Activated T-cell treated with anti-CD3 and anti-CD28 coated beads for 4 hours (primary cell): Measurements from ENCODE around the gene LIN7C.
"Not testable (repeated sequence)": the region's sequence is repeated elsewhere in the genome, so short reads cannot be mapped to it uniquely, and the experiment has no call there.

Experiments used
- DNase-seq: peaks from one replicate; pipeline ENCODE4 v3.0.0-alpha.2; 2020

Gene LIN7C, protein sequence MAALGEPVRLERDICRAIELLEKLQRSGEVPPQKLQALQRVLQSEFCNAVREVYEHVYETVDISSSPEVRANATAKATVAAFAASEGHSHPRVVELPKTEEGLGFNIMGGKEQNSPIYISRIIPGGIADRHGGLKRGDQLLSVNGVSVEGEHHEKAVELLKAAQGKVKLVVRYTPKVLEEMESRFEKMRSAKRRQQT

DNA sequence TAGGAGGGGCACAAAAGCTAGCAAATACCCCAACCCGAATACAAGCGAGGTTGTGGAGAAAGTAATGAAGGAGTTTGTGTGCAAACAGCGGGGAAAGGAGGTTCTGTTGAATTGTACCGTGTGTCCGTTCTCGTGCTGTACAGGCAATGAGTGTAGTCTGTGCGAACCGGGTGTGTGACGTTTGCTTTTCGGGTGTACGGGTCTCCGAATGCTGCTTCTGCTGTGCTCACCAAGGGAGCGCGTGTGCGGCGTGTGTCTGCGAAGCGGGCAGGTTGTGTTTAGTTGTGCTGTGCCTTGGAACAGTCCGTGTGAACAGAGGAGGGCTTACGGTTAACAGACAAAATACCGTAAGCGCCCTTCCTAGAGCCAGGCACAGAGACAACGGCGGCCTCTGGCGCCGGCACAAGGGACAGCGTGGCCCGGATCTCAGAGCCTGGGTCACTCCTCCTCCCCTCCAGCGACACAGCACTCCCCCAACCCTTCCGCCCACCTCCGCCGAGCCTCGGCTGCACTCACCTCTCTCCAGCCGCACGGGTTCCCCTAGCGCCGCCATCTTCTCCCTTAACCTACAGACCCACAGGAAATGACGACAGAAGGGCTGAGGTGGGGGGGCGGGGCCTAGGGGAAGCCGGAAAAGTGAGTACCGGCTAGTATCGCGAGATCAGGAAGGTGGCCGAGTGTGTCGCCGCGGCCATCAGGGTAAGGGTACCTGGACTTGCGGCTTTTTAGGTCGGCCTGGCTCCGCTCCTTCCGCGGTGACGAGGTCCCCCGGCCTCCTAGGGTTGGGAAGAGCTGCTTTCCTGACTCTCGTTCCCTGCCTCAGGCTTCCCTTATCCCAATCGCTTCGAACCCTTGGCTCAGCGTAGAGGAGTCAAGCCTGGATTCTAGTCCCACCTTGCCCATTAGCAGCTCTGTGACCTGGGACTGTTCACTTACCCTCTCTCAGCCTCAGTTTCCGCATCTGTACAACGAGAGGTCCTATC is at the start of gene LIN7C:
Gene LIN7C (minus strand): TSS at position 570 of the 983 bp plus-strand sequence. CDS start 17 bp downstream, at position 553.
- peak; percentile 96 for DNase-seq

DNA sequence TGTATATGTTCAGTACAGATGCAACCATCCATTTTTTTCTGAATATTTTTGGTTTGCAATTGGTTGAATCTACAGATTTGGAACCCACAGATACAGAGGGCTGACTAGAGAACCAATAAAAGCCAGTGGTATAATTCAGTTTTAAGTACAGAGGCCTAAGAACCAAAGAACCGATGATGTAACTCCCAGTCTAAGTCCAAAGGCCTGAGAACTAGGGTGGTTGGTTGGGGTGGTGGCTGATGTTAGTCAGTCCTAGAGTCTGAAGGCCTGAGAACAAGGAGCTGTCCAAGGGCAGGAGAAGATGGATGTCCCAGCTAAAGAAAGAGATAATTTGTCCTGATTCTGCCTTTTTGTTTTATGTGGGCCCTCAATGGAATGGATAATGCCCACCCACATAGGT is 48.7 kb upstream of the LIN7C start:
- no peak for DNase-seq

DNA sequence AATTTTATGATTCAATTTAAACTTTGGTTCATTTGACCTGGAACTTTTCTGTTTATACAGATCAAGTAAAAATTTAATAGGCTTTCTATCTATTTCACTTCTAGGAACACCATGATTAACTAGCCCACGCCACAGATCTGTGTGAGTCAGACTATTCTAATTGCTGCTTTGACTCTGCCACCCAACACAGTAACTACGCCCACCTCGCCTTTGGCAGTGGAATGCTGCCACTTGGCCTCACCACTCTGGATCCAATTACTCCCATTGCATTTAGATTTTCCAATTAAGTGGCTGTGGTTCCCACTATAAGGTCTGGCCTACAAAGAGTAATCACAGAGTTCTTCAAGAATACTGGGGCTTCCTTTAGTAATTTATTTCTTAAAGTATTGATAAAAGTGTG is 46.6 kb upstream of the LIN7C start:
- no peak for DNase-seq

DNA sequence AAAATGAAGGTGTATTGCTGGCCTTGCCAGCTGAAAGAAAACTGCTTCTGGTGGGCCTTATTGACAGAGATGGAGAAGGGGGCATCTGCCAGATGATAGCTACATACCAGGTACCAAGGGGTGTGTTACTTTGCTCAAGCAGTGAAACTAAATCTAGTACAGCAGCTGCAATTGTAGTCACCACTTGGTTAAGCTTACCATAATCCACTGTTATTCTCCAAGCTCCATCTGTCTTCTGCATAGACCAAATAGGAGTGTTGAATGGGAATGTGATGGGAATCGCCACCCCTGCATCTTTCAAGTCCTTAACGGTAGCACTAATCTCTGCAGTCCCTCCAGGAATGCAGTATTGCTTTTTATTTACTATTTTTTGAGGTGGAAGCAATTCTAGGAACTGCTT is 45.8 kb upstream of the LIN7C start:
- no peak for DNase-seq

DNA sequence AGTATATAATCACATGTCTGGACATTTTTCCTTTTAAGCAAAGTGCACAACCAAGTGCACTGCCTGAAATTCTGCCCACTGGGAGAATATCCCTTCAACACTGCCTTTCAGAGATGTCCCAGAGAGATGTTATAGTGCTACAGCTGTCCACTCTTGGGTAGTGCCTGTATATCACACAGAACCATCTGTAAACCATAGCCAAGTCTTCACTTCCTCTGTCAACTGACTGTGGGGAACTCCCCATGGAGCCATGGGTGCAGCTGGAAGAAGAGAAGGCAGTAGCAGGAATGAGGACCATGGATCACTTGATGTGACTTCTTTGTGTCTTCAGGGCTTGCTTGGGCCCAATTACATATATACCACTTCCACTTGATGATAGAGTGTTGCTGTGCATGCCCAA is 44.6 kb upstream of the LIN7C start:
- no peak for DNase-seq

DNA sequence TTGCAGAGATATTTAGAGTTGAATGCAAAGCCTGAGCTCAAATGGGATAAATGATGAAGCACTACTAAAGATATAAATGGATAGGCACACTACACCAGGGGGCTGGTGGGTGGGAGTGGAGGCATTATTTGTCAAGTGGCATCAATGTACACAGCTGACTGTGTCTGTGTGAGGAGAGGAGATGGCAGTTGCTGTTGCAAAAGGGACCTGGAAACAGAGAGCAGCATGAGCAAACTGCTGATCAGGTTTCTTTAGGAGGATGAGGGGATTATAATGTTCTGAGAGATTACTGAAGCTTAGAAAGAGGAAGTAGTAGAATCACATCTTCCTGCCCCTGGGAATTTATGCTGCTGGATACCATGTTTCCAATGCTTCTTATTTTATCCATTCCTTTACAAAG is 39.4 kb upstream of the LIN7C start:
- no peak for DNase-seq

DNA sequence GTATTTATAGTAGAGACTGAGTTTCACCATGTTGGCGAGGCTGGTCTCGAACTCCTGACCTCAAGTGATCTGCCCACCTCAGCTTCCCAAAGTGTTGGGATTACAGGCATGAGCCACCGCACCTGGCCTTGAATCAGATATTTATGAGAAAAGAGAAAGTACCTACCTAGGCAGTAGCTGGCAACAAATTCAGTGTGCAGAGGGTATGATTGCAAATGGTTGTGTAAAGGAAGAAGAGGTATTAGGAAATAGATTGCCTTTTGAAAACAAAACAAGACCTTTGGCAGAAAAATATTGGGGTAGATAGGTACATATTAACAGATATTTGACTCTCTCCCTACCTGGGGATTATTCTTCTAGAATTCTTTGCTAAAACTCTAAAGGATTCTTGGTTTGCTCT is 38.5 kb upstream of the LIN7C start:
- no peak for DNase-seq

DNA sequence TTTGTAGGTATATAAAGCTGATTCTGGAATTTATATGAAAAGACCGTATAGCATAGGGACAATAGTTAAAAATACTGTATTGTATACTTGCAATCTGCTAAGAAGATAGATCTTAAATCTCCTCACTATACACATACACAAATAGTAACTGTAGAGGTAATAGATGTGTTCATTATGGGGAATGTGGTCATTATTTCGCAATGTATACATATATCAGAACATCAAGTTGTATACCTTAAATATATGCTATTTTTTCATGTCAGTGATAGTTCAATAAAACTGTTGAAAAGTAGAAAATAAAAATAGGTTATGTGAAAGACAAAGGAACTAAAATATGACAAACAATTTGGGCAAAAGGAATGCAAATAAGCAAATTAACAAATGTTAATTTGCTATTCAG is 35.2 kb upstream of the LIN7C start:
- DNase-seq, result no peak

DNA sequence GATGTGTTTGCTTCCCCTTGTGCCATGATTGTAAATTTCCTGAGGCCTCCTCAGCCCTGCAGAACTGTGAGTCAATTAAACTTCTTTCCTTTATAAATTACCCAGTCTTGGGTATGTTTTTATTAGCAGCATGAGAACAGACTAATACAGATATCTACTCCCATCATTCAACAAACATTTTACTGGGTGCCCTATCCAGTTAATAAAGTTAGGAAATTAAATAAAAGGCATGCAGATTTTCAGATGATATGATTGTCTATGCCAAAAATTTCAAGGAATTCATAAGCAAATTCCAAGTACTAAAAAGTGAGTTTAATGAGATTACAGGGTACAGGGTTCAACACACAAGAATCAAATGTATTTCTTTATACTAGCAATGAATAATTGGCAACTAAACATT is 33.5 kb upstream of the LIN7C start:
- DNase-seq, result no peak

DNA sequence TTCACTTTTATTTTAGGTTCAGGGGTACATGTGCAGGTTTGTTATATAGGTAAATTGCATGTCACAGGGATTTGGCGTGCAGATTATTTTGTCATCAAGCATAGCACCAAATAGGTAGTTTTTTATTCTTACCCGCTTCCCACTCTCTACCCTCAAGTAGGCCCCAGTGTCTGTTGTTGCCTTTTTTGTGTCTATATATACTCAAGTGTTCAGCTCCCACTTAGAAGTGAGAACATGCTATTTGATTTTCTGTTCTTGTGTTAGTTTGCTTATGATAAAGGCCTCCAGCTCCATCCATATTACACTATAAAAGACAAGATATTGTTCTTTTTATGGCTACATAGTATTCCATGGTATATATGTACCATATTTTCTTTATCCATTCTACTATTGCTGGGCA is 28.5 kb upstream of the LIN7C start:
- DNase-seq, result no peak

DNA sequence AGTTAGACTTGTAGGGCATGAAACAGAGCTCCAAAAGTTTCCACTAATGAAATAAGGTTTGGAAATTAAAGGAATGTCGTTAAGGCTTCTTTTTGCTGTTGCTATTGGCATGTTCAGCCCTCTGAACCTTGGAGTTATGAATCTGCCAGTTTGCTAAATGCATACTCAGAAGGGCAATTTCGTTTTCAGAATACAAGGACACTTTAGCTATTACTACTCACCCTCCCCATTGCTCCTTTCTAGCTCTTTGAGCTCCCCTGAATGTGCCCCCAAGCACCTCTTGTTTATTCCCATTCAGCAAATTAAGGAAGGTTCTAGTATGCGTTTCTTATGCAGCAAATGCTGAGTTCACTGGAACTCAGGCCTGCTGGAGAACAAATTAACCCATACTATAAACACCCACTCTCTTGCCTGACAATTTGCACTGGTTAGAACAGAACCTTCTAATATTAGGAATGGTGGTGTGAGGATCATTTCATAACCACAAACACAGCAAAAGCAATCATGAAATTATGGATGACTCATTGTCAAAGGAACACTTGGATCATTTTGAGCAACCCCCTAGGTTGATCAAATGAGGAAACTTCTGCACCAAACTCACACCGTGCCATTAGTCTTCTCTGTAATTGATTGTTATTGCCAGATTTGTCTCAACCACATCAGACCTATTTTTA is 26.2 kb upstream of the LIN7C start:
- no peak for DNase-seq

DNA sequence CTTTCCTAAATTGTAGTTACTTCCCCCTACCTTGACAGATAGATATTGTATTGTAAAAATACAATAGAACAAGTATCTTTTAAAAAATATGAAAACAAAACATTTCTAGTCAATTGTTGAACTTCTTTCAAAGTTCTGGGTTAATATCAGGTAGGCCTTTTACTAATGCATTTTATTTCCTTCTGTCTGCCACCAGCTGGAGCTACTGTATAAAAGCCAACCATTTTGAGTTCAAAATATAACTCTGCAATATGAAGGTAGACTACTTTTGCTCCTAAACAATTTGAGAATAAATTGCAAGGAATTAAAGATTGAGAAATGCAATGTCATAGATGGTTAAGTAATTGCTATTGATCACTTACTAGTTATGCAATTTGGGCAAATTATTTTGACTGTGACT is 22.1 kb upstream of the LIN7C start:
- no peak for DNase-seq

DNA sequence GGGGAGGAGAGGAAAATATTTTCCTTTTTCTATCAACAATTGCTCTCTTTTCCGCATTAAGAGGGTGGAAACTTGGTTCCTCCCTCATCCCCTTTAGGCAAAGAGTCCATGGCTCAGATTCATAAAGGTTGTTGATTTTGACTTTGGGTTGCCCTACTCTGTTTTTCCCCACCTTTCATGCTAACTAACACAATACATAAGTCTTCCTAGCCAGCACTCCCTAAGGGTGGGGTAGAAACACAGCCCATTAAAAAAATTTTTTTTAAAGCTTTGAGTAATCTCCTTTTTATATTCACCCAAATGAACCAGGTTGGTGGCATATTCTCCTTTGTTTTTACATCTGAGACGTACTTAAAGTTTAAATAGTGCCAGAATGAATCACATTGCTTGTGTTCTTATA is 20.0 kb upstream of the LIN7C start:
- DNase-seq, result no peak

DNA sequence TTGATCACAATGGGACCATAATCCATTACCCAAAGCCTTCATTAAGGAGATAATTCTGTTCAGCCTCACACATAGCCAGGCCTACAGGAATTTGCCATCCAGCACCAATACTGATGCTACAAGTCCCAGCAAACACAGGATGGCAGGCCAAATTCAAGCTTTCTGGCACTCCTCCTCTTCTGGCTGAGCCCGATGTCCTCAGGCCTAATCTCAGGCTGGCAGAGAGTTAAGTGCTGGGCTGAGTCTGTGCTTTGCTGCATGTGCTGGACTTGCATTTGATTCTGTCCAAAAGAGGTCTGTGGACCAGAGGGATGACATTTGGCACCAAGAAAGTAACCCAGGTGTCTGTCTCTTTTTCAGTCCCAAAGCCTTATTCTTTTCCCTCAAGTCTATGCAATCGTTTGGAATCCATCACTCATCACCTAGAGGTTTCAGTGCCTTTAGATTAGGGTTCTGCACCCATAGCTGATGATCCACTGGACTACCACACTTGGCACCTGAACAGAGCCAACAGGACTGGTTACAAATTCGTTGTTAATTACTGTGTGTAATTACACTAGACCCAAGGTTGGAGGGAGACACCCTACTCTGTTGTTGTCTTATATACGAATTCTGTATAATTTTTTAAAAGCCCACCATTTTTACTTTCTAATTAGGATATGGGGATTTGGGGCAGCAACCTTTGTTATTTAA is 19.4 kb upstream of the LIN7C start:
- no peak for DNase-seq

DNA sequence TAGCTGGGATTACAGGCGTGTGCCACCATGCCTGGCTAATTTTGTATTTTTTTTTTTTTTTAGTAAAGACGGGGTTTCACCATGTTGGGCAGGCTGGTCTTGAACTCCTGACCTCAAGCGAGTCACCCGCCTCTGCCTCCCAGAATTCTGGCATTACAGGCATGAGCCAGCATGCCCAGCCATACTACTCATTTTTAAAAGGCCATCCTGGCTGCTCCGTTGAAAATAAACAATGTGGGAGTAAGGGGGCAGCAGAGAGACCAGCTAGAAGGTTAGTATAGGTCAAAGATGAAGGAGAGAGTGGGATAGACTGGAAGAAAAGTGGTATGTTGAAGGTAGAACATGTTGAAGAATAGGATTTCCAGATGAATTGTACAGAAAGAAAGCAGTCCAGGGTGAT is 17.6 kb upstream of the LIN7C start:
- no peak for DNase-seq

DNA sequence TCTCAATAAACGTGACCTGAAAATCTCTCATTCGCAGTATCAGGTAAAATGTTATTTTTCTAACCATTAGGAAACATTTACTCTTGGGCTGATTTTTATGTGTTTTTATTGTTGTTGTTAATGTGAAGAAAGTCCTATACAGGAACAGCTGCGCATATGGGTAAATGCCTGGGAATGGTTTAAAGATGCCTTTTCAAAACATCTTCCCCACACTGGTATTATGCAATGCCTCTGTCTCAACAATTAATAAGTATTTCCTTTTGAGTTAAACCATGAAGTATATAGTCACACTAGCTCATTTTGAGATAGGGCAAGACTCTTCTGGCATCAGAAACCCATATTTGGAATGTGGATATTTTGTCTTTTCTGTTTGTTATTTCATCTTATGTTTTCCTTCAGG is 13.7 kb upstream of the LIN7C start:
- no peak for DNase-seq

DNA sequence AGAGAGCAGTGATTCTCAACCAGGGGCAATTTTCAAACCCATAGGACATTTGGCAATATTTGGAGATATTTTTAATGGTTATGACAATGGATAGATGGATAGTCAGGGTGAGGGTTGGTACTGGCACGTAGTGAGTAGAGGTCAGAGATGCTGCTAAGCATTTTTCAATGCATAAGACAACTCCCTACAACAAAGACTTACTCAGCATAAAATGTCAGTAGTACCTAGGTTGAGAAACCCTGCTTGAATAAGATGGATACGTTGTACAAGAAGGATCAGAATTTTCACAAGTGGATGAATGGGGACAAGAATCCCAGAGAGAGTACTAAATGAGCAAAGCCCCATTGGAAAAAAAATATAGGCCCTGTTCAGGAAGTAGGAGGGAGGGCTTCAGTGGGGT is 11.9 kb upstream of the LIN7C start:
- DNase-seq, result no peak

DNA sequence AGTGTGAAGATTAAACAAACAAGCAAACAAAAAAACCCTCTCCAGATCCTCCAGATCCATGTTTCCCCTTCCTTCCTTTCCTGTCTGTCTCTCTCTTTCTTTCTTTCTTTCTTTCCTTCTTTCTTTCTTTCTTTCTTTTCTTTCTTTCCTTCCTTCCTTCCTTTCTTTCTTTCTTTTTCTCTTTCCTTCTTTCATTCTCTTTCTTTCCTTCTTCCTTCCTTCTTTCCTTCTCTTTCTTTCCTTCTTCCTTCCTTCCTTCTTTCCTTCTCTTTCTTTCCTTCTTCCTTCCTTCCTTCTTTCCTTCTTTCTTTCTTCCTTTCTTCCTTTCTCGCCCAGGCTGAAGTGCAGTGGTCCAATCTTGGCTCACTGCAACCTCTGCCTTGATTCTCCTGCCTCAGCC is 10.9 kb upstream of the LIN7C start:
- not testable (repeated sequence) for DNase-seq

DNA sequence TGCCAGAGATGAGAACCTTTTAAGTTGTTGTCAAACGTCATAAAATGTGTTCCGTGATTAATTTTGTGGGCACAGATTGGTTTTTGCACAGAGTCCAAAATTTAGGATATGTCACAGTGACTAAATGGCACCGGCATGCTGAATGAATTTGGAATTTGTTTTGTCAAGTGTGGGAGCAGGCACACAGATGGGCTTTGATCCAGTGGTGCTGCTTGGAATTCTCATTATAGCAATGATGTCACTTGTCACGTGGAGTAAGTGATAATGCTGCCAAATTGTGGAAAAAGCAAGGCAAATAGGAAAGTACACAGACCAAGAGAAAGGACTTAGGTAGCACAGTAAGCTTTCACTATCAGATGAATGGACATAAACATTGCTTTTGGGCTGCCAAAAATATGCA is 8.0 kb upstream of the LIN7C start:
- DNase-seq, result no peak

DNA sequence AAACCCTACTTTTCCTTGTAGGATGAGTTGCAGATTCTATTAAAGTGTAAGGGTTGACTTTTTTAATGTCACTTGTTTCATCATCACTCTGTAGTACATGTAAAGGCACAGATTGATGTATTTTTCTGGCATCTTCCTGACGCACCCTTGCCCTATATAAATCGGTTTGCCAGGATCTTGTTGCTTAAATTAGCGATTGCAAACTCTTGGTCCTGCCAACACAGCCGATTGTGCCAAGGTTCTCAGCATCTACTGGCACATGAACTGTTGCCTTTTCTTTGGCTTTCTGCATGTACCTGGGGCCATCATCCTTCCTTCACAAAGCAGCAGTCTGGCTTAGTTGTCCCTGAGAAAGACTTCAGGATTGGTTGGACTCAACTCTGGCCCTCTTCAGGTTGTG is 7.5 kb upstream of the LIN7C start:
- DNase-seq, result no peak

DNA sequence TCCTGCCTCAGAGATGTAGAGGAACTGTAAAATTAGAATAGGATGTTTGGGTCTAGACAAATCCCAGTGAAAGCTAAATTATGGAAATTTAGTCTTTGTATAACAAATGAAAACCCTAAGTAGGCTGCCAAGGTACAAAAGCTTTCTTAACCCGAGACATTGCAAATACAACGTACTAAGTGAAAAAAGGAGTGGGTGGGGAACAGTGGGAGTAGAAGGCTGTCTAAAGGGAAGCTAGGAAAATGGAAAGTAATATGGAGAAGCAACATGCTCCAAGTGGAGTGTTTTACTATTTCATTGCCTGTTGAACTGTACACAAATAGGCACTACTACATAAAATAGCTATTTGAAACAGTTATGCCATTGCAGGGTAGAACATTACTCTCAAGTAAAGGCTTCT is 6.8 kb upstream of the LIN7C start:
- no peak for DNase-seq

DNA sequence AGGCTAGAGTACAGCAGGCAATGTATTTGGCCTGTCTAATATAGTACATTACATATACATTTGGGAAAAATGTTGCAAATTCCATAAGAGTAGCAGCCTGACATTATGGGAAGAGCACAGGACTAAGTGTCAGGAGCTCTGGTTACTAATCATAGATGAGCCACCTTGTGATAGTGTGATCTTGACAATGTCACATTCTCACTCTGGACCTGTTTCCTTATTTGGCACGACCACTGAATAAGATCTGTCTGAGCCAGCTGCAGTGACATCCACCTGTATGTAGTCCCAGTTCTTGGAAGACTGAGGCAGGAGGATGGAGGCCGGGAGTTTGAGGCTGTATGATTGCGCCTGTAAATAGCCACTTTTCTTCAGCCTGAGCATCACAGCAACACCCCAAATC is 5.7 kb upstream of the LIN7C start:
- no peak for DNase-seq

DNA sequence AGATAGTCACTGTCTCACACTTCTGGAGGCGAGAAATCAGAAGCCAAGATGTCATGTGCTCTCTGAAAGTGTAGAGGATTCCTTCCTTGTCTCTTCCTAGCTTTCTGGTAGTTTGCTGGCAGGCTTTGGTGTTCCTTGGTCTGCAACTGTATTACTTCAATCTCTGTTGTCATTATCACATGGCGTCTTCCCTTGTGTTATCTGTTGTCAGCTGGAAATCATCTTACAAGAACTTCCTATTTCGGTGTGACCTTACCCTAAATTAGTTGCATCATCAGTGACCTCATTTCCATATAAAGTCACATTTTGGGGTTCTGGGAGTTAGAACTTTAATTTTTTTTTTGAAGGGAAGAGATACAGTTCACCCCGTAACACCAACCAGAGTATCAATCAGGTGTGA is 3.3 kb upstream of the LIN7C start:
- DNase-seq, result no peak
